Muscle of leg (tissue), 11 donors: ENCODE data around the gene SIRT2. TPM values are rescaled to one million over a fixed set of nuclear protein-coding genes. Genes with fewer than 3 reads are reported as not detected.
"Not testable (repeated sequence)": the region's sequence is repeated elsewhere in the genome, so short reads cannot be mapped to it uniquely, and the experiment has no call there.

Experiments
- DNase-seq: peaks from one replicate; pipeline ENCODE4 v3.0.0; 2013
- H3K27ac ChIP-seq: one replicate; pipeline ENCODE4 v1.5.1; 2013; ENCODE audit warnings: mild to moderate bottlenecking, low read length, control low read depth
- H3K27me3 ChIP-seq: one replicate; pipeline ENCODE4 v1.6.1; 2013; ENCODE audit warnings: low read length; ENCODE audit not compliant: control insufficient read depth, insufficient read depth
- H3K36me3 ChIP-seq: one replicate; pipeline ENCODE4 v1.6.1; 2013; ENCODE audit warnings: low read length; ENCODE audit not compliant: control insufficient read depth, insufficient read depth
- H3K4me1 ChIP-seq: one replicate; pipeline ENCODE4 v1.6.1; 2013; ENCODE audit warnings: low read length; ENCODE audit not compliant: control insufficient read depth, insufficient read depth
- H3K4me3 ChIP-seq: one replicate; pipeline ENCODE4 v1.5.1; 2013; ENCODE audit warnings: low read length, control low read depth
- H3K9me3 ChIP-seq: replicated peaks from 2 replicates; pipeline ENCODE4 v1.6.1; 2013; ENCODE audit warnings: low read depth, low read length; ENCODE audit not compliant: control insufficient read depth
- WGBS: methylation state at CpG from one replicate; pipeline ENCODE4 v1.1.5; 2013; ENCODE audit warnings: missing lambda C conversion rate; ENCODE audit not compliant: insufficient coverage; 5-methylcytosine and 5-hydroxymethylcytosine counted together
- polyA plus RNA-seq, 8 donors: library from polyadenylated mRNA; unstranded; fragments of 120-200 nt; gene quantifications; one replicate each; pipeline versions ENCODE4 v1.2.1 to v1.2.3, GENCODE V29; 2013; ENCODE audit warnings: inconsistent platforms in 1 of 8, low replicate concordance in 1 of 8; ENCODE audit not compliant: insufficient read length in 8 of 8, insufficient read depth in 1 of 8
- total RNA-seq: library from RNA; stranded (reverse); fragments of 120-200 nt; gene quantifications from one replicate; pipeline ENCODE4 v1.2.4, GENCODE V29; 2013

SIRT2 gene
- total and polyA plus RNA-seq, 9 donors: 92.7 to 129 (median 106) TPM

DNA sequence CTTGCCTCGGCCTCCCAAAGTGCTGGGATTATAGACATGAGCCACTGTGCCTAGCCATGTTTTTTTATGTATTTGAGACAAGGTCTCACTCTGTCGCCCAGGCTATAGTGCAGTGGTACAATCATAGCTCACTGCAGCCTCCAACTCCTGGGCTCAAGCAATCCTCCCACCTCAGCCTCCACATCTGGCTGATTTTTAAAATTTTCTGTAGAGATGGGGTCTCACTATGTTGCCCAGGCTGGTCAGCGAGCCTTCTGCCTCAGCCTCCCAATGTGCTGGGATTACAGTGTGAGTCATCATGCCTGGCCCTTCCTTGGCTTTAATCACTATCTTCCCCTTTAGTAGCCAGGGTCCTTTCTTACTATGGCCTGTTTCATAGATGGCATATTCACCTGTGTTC lies 14.7 kb downstream of the SIRT2 start:
- H3K36me3 ChIP-seq: peaks cover 58% of the 10 kb centered on the region
- H3K4me3 ChIP-seq, DNase-seq, H3K9me3 ChIP-seq, H3K27me3 ChIP-seq: not testable (repeated sequence)
- WGBS: 100% methylated on average over 1 of the region's 3 CpGs
- peaks cover 58% of the 10 kb centered on the region for H3K4me1 ChIP-seq
- H3K27ac ChIP-seq: peak overlapping the region; percentile 89

DNA sequence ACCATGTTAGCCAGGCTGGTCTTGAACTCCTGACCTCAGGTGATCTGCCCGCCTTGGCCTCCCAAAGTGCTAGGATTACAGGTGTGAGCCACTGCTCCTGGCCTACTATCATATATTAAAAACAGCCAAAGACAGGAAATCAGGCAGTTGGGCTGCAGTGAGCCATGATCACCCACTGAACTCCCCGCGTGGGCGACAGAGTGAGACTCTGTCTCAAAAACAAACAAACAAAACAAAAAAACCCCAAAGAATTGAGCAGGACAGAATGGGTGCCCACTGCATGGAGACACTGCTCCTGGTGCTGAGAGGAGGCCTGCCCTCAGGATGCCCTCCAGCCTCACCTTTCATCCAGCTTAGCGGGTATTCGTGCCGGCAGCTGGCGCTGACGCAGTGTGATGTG lies 16.1 kb downstream of the SIRT2 start:
- Histone ChIP-seq H3K36me3 (peaks cover 56% of the 10 kb centered on the region), H3K27ac (peak overlapping the region; percentile 55), H3K27me3 (no peaks in the 10 kb centered on the region)

DNA sequence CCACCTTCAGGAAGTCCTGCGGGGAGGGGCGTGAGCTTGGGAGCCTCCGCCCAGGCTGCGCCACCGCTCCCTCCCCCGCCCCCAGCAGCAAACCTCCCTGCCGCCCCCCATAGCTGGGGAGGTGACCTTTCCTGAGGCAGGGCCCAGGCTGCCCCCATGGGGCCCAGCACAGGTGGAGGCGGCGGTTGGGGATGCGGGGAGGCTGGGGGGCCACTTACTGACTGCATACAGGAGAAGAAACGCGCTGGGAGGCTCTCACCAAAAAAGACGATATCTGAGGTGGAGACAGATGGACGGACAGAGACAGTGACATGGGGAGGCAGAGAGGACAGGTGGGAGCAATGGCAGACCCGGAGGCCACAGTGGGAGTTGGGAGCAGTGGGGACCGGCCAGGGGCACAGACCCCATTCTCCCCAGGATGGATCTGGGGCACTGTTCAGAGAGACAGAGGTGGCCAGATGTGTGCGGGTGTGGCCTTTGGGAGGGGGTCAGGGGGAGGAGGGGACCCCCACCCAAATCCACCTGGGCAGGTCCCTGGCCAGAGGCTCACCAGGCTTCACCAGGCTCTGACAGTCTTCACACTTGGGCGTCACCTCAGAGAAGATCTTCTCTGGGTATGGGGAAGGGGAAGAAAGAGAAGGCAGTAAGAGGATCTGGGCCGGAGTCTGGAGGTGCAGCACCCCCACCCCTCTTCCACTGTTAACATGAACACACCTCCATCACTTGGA lies 18.4 kb downstream of the SIRT2 start:
- Histone ChIP-seq H3K4me3 (no peak overlapping the region), H3K27me3 (no peaks in the 10 kb centered on the region), H3K4me1 (peaks cover 80% of the 10 kb centered on the region), H3K9me3 (no peaks in the 10 kb centered on the region), H3K27ac (no peak overlapping the region), H3K36me3 (peaks cover 42% of the 10 kb centered on the region)
- WGBS: 81% methylated on average over 13 of the region's 19 CpGs
- DNase-seq: no peak

More for the DNA sequence above, 16.1 kb downstream of the SIRT2 start:
- peaks cover 70% of the 10 kb centered on the region for H3K4me1 ChIP-seq
- WGBS: 89% methylated on average over 5 of the region's 9 CpGs
- no peak for DNase-seq
- H3K4me3 ChIP-seq: no peak overlapping the region
- H3K9me3 ChIP-seq: no peaks in the 10 kb centered on the region

DNA sequence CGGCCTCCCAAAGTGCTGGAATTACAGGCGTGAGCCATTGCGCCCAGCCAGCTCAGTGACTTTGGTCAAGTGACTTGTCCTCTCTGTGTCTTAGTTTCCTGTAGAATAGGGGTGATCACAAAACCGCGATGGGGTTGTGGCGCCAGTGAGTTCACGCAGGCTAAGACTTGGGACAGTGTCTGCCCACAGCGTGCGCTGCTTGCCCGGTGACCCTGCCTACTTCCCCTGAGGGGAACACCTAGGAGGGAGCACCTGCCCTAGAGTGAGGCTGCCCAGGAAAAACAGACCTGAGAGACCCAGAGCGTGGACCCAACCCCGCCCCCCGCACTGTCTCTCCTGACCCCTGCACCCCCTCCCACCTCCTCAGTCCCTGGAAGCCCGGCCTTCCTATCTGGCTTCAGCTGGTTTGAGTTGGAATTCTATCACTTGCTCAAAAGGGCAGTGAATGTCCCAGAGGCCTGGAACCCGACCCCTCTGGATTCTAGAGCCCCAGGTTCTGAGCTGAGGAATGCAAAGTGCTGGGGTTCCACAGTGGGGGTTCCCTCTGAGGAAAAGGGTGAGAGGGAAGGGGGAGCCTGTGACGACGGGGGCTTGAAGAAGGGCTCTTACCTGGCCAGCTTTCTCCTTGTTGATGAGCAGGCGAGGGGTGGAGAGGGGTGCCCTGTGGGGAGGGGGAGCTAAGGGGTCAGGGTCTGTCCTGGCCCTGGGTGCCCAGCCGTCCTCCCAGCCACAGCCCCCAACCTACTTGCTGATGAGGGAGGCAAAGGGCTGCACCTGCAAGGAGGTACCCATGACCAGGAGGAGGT lies 19.1 kb downstream of the SIRT2 start:
- 87% methylated on average over 13 of the region's 19 CpGs for WGBS

DNA sequence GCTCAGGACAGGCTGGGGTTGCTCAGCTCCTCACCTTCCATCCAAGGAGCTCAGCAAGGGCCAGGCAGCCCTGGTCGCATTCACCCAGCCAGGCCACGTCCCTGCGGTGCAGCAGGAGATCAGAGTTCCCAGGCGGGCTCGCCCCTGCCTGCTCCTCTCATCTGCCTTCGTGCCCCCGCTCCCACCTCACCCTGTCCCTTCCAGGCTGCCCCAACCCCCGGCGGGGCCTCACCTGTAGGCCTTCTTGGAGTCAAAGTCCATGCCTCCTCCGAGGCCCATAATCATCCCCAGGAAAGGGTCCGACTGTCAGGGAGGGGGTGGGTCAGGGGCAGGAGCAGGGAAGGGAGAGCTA lies 20.0 kb downstream of the SIRT2 start:
- H3K4me1 ChIP-seq: peaks cover 73% of the 10 kb centered on the region
- no peak overlapping the region for H3K4me3 ChIP-seq
- WGBS: 78% methylated on average over 9 of the region's 11 CpGs
- H3K9me3 ChIP-seq: no peaks in the 10 kb centered on the region
- DNase-seq: no peak
- H3K36me3 ChIP-seq: peaks cover 38% of the 10 kb centered on the region
- no peaks in the 10 kb centered on the region for H3K27me3 ChIP-seq
- peak overlapping the region; percentile 35 for H3K27ac ChIP-seq

More for the DNA sequence above, 19.1 kb downstream of the SIRT2 start:
- peaks cover 42% of the 10 kb centered on the region for H3K36me3 ChIP-seq
- H3K4me3 ChIP-seq: no peak overlapping the region
- DNase-seq: no peak
- no peak overlapping the region for H3K27ac ChIP-seq
- no peaks in the 10 kb centered on the region for H3K9me3 ChIP-seq
- H3K27me3 ChIP-seq: no peaks in the 10 kb centered on the region
- peaks cover 79% of the 10 kb centered on the region for H3K4me1 ChIP-seq

DNA sequence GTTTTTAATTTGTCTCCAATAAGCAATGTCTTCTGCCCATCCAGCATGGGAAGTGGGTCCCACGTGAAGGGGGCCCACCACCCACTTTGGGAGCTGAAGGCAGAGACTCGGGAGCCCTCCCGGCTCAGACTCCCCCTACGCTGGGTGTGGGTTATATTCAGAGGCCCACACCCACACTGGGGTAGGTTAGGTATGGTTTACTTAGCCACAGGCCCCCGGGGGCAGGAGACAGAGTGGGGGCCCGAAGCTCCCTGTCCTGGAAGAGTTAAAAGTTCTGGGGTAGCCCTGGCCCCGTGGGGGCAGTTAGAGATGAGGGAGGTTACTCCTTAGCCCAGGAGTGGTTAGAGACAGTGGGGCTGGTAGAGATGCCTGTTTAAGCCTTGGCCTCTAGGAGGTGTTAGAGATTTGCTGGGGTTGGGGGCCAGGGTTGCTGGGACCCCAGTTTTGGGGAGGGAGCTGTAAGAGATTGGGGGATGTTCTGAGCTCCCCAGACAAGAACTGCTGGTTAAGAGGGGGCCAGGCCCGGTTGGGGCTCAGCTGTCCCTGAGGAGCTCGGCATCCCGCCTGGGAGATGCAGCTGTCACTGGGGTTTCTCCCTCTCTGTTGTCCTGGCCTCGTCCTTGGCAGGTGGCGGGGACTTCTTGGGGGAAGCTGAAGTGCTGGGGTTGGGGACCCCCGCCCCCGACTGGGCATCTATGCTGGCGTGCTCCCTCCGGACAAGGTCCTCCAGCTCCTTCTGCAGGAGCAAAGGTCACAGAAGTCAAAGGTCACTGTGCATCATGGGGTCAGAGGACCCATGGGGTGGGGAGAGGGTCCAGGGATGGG lies 20.6 kb downstream of the SIRT2 start:
- H3K4me1 ChIP-seq: peaks cover 76% of the 10 kb centered on the region
- DNase-seq: no peak
- peaks cover 38% of the 10 kb centered on the region for H3K36me3 ChIP-seq
- H3K4me3 ChIP-seq: no peak overlapping the region
- WGBS: 54% methylated on average over 4 of the region's 16 CpGs
- no peaks in the 10 kb centered on the region for H3K9me3 ChIP-seq
- H3K27me3 ChIP-seq: no peaks in the 10 kb centered on the region
- peak overlapping the region; percentile 79 for H3K27ac ChIP-seq

DNA sequence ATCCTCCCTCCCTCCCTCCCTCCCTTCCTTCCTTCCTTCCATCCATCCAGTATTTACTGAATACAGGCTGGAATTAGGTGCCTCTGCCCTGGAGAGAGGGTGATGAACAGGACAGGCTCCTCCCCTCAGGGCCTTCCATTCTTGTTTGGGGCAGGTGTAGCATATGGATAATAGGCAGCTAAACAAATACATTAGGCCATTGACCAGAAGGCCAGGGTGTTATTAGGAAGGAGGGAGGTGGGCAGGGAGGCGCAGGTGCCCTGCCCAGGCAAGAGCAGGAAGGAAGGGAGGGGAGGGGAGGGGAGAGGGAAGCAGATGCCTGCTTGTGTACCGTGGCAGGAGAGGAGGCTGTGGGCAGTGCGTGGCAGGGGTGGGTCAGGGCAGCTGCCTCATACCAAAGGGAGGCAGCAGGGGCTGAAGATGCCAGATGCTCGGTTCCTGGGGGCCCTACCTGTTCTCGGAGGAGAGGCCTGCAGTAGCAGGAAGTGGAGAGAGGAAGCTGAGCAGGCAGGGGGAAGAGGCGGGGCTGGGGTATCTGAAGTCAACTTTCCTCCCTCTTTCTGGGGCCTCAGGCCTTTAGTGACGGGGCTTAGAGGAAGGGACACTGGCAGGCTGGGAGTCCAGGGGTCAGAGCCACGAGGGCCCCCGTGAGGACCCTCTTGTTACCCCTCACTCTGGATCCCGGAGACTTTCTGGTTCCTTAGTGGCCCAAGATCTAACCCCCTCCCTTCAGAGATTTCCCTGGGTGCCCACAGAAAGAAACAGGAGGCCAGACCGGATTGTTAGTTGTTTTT lies 21.4 kb downstream of the SIRT2 start, which contains the start of gene RINL:
RINL (minus strand) TSS at position 495 of the 794 bp plus-strand sequence. CDS start 1,533 bp downstream, outside the sequence.
- H3K9me3 ChIP-seq: no peaks in the 10 kb centered on the region
- peak within 1 kb of the TSS; percentile 79 for H3K27ac ChIP-seq
- peaks cover 76% of the 10 kb centered on the region for H3K4me1 ChIP-seq
- H3K27me3 ChIP-seq: no peaks in the 10 kb centered on the region
- 25% methylated on average over 5 of the region's 11 CpGs for WGBS
- DNase-seq: no peak
- no peak within 1 kb of the TSS for H3K4me3 ChIP-seq
- H3K36me3 ChIP-seq: peaks cover 32% of the 10 kb centered on the region

DNA sequence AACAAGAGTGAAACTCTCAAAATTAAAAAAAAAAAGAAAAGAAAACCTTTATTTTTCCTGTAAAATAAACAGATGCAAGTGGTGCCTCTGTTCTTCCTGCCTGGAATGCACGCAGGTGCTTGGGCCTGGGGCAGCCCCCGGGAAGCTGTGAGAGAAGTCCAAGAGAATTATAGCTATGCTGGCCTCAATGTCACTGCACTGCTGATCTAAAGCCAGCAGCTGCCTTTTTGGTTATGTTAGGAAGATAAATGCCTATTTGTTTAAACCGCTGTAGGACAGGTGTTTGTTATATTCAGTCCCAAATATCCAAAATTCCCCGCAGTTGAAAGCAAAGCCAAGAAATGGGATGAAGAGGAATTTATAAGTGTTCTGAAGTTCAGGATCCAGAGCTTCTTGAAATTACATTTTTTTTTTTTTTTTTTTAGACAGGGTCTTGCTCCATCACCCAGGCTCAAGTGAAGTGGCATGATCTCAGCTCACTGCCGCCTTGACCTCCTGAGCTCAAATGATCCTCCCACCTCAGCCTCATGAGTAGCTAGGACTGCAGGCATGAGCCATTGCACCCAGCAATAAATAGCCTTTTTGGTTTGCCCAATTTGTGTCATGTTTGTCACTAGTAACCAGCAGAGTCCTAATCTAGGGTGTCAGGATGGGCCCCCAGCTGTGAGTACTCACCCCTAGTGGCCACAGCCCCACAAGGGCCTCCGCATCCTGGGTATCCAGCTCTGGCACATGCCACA lies 23.6 kb downstream of the SIRT2 start:
- Histone ChIP-seq H3K4me1 (peaks cover 61% of the 10 kb centered on the region), H3K27ac (peak overlapping the region; percentile 52)
- 31% methylated on average over 3 of the region's 6 CpGs for WGBS

DNA sequence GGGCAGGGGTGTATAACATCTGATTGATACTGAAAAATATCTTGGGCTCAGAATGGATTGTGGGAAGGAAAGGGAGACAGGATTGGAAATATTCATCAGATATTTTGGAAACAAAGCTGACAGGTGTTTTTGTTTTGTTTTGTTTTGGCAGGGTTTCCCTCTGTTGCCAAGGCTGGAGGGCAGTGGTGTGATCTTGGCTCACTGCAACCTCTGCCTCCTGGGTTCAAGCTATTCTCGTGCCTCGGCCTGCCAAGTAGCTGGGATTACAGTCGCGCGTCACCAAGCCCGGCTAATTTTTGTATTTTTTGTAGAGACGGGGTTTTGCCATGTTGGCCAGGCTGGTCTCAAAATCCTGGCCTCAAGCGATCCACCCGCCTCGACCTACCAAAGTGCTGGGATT lies 26.0 kb downstream of the SIRT2 start:
- not testable (repeated sequence) for H3K27me3 ChIP-seq, H3K9me3 ChIP-seq, H3K4me3 ChIP-seq, DNase-seq, H3K36me3 ChIP-seq
- H3K27ac ChIP-seq: peak overlapping the region; percentile 48
- 69% methylated on average over 8 of the region's 10 CpGs for WGBS
- H3K4me1 ChIP-seq: peaks cover 56% of the 10 kb centered on the region

More for the DNA sequence above, 23.6 kb downstream of the SIRT2 start:
- Histone ChIP-seq H3K27me3 (no peaks in the 10 kb centered on the region), H3K4me3 (no peak overlapping the region), H3K36me3 (peaks cover 19% of the 10 kb centered on the region), H3K9me3 (no peaks in the 10 kb centered on the region)
- peak; percentile 60 for DNase-seq
